GM23248 (cell line): ENCODE measurements around the gene POLA1. TPM values are rescaled to one million over a fixed set of nuclear protein-coding genes. Genes with fewer than 3 reads are reported as not detected.

Experiments
- DNase-seq: peaks from one replicate; pipeline ENCODE4 v3.0.0-alpha.2; 2015
- H2AFZ ChIP-seq: fragments of 200-600 bp; sonication (generic); 2 replicates; pipeline ENCODE4 v1.6.1; 2016; ENCODE audit warnings: antibody characterized with exemption
- H3F3A ChIP-seq: fragments of 200-600 bp; sonication (generic); 2 replicates; pipeline ENCODE4 v1.6.1; 2016; ENCODE audit warnings: mild to moderate bottlenecking, antibody characterized with exemption, mixed run types; ENCODE audit not compliant: insufficient read depth
- H3K27ac ChIP-seq: fragments of 200-600 bp; sonication (generic); 2 replicates; pipeline ENCODE4 v1.5.1; 2016; ENCODE audit warnings: mild to moderate bottlenecking
- H3K27me3 ChIP-seq: fragments of 200-600 bp; sonication (generic); replicated peaks from 2 replicates; pipeline ENCODE4 v1.6.1; 2016; ENCODE audit warnings: mild to moderate bottlenecking; ENCODE audit not compliant: insufficient read depth
- H3K36me3 ChIP-seq: fragments of 200-600 bp; sonication (generic); 2 replicates; pipeline ENCODE4 v1.6.1; 2016; ENCODE audit warnings: low read depth, mild to moderate bottlenecking
- H3K4me1 ChIP-seq: fragments of 200-600 bp; sonication (generic); 2 replicates; pipeline ENCODE4 v1.6.1; 2016; ENCODE audit warnings: mild to moderate bottlenecking; ENCODE audit not compliant: insufficient read depth
- H3K4me2 ChIP-seq: fragments of 200-600 bp; sonication (generic); one replicate; pipeline ENCODE4 v1.6.1; 2016; ENCODE audit warnings: mild to moderate bottlenecking; ENCODE audit not compliant: unreplicated experiment
- H3K4me3 ChIP-seq: fragments of 200-600 bp; sonication (generic); 2 replicates; pipeline ENCODE4 v1.5.1; 2016; ENCODE audit warnings: mild to moderate bottlenecking
- H3K79me2 ChIP-seq: fragments of 200-600 bp; sonication (generic); 2 replicates; pipeline ENCODE4 v1.6.1; 2016; ENCODE audit warnings: mild to moderate bottlenecking; ENCODE audit not compliant: insufficient read depth
- H3K9ac ChIP-seq: fragments of 200-600 bp; sonication (generic); 2 replicates; pipeline ENCODE4 v1.6.1; 2016; ENCODE audit warnings: mild to moderate bottlenecking
- H3K9me2 ChIP-seq: fragments of 200-600 bp; sonication (generic); 2 replicates; pipeline ENCODE4 v1.6.1; 2016; ENCODE audit warnings: mixed run types, mild to moderate bottlenecking, moderate library complexity; ENCODE audit not compliant: insufficient read depth
- H3K9me3 ChIP-seq: fragments of 200-600 bp; sonication (generic); one replicate; pipeline ENCODE4 v1.6.1; 2017; ENCODE audit warnings: low read depth
- H4K20me1 ChIP-seq: fragments of 200-600 bp; sonication (generic); 2 replicates; pipeline ENCODE4 v1.6.0; 2016; ENCODE audit not compliant: insufficient read depth
- EZH2 ChIP-seq: fragments of 200-600 bp; sonication (generic); IDR thresholded peaks from 2 replicates; pipeline ENCODE4 v1.6.1; 2018; ENCODE audit warnings: antibody characterized with exemption, mild to moderate bottlenecking; ENCODE audit not compliant: insufficient read depth, poor library complexity, severe bottlenecking
- EZH2phosphoT487 ChIP-seq: fragments of 200-600 bp; sonication (generic); IDR thresholded peaks from 2 replicates; pipeline ENCODE4 v1.6.1; 2018; ENCODE audit warnings: antibody characterized with exemption, moderate library complexity, mild to moderate bottlenecking, low read depth; ENCODE audit not compliant: insufficient read depth
- WGBS, 2 experiments: methylation state at CpG; one replicate each; pipeline ENCODE4 v1.1.6; 2015 to 2017; ENCODE audit warnings: low lambda C conversion rate in 2 of 2, low coverage in 1 of 2; ENCODE audit errors: missing lambda C conversion rate in 2 of 2; 5-methylcytosine and 5-hydroxymethylcytosine counted together
- in situ Hi-C: fragments of 300-500 bp; cut with MboI; formaldehyde crosslinking; loops from 2 replicates; pipeline ENCODE4 v1.15.0; 2020
- polyA plus RNA-seq: library from polyadenylated mRNA; unstranded; fragments of >200 nt; fragmentation: Nextera tagmentation; extraction: Ambion mirVana; gene quantifications from 2 replicates; pipeline ENCODE4 v1.2.1, GENCODE V29; 2016
- total RNA-seq: library from RNA; depleted of rRNA; stranded (reverse); fragments of >200 nt; shearing (Covaris generic); gene quantifications from 2 replicates; pipeline ENCODE4 v1.2.3, GENCODE V29; 2014

Gene POLA1
- total and polyA plus RNA-seq, 2 experiments from 2014 or later, result 4.1 to 6.7 TPM

DNA sequence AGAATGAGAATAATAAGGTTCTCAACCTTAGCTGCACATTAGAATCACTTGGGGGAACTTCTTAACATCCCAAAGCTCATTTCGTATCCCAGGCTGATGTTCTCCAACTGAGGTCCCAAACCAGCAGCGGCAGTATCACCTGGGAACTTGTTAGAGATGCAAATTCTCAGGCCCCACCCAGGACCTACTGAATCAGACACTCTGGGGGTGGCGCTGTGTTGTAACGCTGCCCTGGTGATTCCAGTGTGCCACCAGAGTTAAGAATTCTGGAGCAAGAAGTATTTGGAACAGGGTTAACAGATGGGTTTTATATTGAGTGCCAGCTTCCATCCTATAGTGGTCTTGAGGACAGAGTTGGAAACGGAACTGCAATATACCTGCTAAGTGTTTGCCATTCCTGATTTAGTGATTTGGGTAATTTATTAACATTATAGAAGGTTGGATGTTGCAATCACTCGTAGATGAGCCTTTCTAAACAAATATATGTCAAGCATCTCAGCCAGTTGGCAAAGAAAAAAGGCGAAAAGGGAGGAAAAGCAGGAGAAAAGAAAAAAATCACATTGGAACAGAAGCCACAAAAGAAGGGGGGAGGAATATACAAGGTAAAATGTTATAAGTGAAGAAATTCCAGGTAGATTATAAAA lies 181.0 kb downstream of the POLA1 start:
- WGBS, 2 experiments, result 84 to 87% methylated on average over 6 to 7 of the region's 7 CpGs

DNA sequence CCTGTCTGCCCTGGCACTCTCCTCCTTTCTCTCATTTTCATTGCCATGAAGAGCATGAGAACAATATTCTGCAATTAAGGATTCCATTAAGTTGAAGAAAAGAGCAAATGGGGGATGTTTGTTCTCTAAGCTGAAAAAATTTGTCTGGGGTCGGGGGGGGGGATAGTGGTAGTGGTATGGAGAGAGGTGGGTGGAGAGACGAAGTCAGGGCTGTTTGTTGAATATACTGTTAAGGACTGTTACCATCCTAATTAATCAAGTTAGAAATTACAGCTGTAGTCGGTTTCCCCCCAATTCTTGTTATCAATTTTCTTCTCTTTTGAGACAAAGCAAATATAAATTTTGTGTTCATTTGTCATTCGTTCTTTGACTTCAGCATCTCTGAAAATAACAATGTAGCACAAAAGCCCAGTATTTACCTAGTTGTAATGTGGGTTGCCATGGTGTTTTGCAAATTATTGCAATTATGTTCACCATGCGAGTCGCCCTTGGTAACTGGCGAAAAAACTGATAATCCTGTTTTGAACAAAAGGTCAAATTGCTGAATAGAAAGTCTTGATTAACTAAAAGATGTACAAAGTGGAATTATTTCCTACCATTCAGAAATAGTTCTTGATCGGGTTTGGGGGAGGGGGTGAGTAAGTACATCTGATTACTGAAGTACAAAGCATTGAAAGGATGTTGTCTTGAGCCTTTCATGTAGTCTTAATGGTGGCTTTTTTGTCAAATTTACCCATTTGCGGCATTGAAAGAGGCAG lies 183.0 kb downstream of the POLA1 start:
- in situ Hi-C loops, result no loop called here
- Histone ChIP-seq H3K4me2 (no peak overlapping the region), H3K4me1 (no peaks in the 10 kb centered on the region), H3K27me3 (no peaks in the 10 kb centered on the region), H3F3A (no peaks in the 10 kb centered on the region), H3K9me3 (no peaks in the 10 kb centered on the region), H3K79me2 (no peaks in the 10 kb centered on the region), H3K9me2 (no peaks in the 10 kb centered on the region), H2AFZ (no peak overlapping the region), H4K20me1 (no peaks in the 10 kb centered on the region), H3K9ac (no peak overlapping the region), H3K4me3 (no peak overlapping the region), H3K27ac (no peak overlapping the region), H3K36me3 (no peaks in the 10 kb centered on the region)
- no peak for DNase-seq
- WGBS, 2 experiments, result 67 to 71% methylated on average over 9 of the region's 9 CpGs
- no peak for TF ChIP-seq EZH2phosphoT487
- TF ChIP-seq EZH2, result no peak

More for the DNA sequence above, 181.0 kb downstream of the POLA1 start:
- Histone ChIP-seq H3K27ac (no peak overlapping the region), H3K4me1 (no peaks in the 10 kb centered on the region), H4K20me1 (no peaks in the 10 kb centered on the region), H3K79me2 (no peaks in the 10 kb centered on the region), H3K36me3 (no peaks in the 10 kb centered on the region), H3F3A (no peaks in the 10 kb centered on the region), H3K4me2 (no peak overlapping the region), H3K9me2 (no peaks in the 10 kb centered on the region), H2AFZ (no peak overlapping the region), H3K9ac (no peak overlapping the region), H3K4me3 (no peak overlapping the region), H3K9me3 (no peaks in the 10 kb centered on the region), H3K27me3 (no peaks in the 10 kb centered on the region)
- DNase-seq, result no peak
- in situ Hi-C loops, result no loop called here
- TF ChIP-seq EZH2 (no peak), EZH2phosphoT487 (no peak)

DNA sequence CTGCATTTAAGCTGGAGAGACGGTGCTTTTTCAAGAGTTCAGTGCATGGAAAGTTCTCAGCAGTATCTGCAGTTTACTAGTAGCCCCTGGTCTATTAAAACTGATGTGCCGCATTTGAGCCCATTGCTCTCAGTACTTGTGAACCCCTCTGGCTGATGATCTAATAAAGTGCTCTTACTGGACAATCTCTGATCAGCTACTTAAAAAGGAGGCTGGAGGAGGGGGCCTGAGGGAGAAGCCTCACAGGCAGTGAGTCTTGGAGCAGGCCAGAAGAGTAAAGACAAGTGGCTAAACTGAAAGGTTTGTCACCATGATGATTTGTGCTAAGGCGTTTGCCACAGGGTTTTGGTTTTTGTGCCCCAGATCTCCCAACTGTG lies 183.6 kb downstream of the POLA1 start:
- no peaks in the 10 kb centered on the region for H3K9me3 ChIP-seq
- no peaks in the 10 kb centered on the region for H3F3A ChIP-seq
- H4K20me1 ChIP-seq, result no peaks in the 10 kb centered on the region
- no peaks in the 10 kb centered on the region for H3K4me1 ChIP-seq
- no peak overlapping the region for H3K27ac ChIP-seq
- no peak overlapping the region for H2AFZ ChIP-seq
- DNase-seq, result no peak
- no peaks in the 10 kb centered on the region for H3K79me2 ChIP-seq
- no peak for TF ChIP-seq EZH2phosphoT487
- no peak for TF ChIP-seq EZH2
- H3K27me3 ChIP-seq, result no peaks in the 10 kb centered on the region
- H3K4me3 ChIP-seq, result no peak overlapping the region
- in situ Hi-C loops, result no loop called here
- no peaks in the 10 kb centered on the region for H3K36me3 ChIP-seq
- H3K9me2 ChIP-seq, result no peaks in the 10 kb centered on the region
- H3K9ac ChIP-seq, result no peak overlapping the region
- WGBS, 2 experiments, result 86 to 100% methylated on average over 2 to 3 of the region's 3 CpGs
- H3K4me2 ChIP-seq, result no peak overlapping the region

DNA sequence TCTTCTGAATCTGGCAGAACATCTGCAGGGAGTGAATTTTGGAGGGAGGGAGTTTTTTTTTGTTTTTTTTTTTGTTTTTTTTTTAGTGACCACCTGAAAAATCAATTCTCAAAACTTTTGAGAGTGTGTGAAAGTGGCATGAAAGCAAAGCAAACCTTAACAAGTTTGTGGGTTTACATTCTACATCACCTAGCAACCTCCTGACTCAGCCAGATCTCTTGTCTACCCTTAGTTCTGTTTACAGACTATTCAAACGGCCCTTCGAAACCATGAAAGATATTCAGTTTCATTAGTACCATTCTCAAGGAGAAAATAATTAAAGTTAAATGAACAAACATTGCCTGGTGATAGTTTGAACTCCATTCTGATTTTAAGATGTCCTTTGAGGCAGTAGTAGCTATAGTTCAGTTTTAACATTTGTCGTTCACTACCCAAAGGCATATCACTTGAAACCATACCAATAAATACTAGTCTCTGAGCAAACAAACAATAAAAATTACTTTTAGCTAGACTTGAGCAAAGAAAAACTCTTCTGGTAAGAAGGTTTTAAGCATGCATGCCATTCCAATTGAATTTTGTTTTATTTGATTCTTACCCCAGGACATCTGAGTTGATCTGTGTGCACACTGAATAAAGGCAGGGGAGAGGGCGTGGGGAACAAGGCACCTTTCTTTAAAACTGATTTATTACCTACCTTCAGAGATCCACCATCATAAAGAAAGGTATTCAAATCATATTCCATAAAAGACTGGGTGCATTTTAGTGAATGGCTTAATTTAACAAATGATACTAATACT lies 184.3 kb downstream of the POLA1 start:
- H3K9me3 ChIP-seq, result no peaks in the 10 kb centered on the region
- no peaks in the 10 kb centered on the region for H3K79me2 ChIP-seq
- H3K4me3 ChIP-seq, result no peak overlapping the region
- H3K9me2 ChIP-seq, result no peaks in the 10 kb centered on the region
- no peaks in the 10 kb centered on the region for H3F3A ChIP-seq
- H3K4me2 ChIP-seq, result no peak overlapping the region
- in situ Hi-C loops, result no loop called here
- 86 to 89% methylated on average over 4 of the region's 4 CpGs for WGBS, 2 experiments
- DNase-seq, result no peak
- H4K20me1 ChIP-seq, result no peaks in the 10 kb centered on the region
- no peaks in the 10 kb centered on the region for H3K36me3 ChIP-seq
- no peaks in the 10 kb centered on the region for H3K27me3 ChIP-seq
- H2AFZ ChIP-seq, result no peak overlapping the region
- H3K27ac ChIP-seq, result no peak overlapping the region
- TF ChIP-seq EZH2, result no peak
- no peak for TF ChIP-seq EZH2phosphoT487
- no peak overlapping the region for H3K9ac ChIP-seq
- H3K4me1 ChIP-seq, result no peaks in the 10 kb centered on the region
